Measurements from ENCODE around the gene ANO1.

ANO1 gene

DNA sequence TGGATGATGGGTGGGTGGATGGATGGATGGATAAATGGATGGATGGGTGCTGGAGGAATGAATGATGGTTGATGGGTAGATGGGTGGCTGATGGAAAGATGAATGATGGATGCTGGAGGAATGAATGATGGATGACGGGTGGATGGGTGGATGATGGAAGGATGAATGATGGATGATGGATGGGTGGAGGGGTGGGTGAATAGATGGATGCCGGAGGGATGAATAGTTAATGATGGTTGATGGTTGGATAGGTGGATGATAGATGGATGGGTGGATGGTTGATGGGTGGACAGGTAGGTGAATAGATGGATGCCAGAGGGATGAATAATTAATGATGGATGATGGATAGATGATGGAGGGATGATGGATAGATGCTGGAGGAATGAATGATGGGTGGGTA is 41.4 kb downstream of the ANO1 start:
- DNase-seq: no peak

- no peak for DNase-seq
These were observed 42.6 kb downstream of the ANO1 start for GRCh38 chr11:70120674-70121073.

DNA sequence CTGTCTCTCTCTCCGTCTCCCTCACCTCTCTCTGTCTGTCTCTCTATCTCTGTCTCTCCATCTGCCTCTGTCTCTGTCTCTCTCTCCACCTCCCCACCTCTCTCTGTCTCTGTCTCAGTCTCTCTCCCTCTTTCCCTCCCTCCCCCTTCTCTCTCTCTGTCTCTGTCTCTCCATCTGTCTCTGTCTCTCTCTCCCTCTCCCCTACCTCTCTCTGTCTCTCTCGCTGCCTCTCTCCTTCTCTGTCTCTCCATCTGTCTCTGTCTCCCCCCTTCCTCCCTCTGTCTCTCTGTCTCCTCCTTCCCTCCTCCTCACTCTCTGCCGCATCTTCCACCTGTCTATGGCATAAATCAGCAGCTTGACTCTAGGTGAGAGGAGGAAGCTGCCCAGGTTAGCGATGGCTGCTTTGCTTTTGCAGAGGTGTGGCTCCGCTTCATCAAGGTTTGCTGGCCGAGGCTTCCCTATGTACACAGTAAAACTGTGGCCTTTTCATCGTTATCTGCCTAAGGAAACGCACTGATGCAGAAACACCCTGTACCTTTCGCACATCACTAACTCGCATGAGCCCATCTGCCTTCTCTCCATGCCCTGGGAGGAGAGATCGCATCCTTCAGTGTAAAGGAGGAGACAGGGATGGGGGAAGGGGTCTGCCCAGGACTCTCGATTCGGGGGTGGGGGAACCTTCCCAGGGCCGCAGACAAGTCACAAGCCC is 44.5 kb downstream of the ANO1 start:
- DNase-seq: no peak

GRCh38 chr11:70123711-70124110 is 45.6 kb downstream of the ANO1 start:
- DNase-seq: no peak

DNA sequence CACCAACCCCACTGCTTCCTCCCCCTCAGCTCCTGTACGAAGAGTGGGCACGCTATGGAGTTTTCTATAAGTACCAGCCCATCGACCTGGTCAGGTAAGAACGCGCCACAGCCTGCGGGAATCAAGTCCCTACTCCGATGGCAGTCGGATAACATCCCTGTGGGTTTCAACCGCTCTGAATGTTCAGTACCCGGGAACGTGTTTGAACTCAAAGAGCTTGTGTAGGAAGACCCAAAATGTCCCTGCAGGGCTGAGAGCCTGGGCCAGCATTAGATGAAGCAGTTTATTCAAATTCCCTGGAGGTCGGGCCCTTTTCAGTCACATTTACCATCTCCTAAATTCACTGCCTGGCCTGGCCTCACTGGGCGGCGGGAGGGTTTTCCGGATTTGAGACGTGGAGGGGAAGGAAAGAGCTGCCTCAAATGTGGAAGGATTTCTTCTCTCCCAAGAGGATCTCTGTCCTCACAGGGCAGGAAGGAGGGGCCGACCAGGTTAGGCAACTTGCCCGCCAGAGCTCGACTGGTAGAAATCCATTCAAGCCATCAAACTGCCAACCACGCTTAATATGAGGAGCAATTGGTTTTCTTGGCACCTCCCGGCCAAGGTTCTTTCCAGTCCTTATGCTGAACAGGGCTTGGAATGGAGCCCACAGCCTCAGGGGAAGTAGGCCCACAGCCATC is 46.3 kb downstream of the ANO1 start:
- no peak for DNase-seq

GRCh38 chr11:70126494-70126893 is 48.4 kb downstream of the ANO1 start:
- no peak for DNase-seq

- no peak for DNase-seq
These were observed 49.7 kb downstream of the ANO1 start for GRCh38 chr11:70127653-70128434.

DNA sequence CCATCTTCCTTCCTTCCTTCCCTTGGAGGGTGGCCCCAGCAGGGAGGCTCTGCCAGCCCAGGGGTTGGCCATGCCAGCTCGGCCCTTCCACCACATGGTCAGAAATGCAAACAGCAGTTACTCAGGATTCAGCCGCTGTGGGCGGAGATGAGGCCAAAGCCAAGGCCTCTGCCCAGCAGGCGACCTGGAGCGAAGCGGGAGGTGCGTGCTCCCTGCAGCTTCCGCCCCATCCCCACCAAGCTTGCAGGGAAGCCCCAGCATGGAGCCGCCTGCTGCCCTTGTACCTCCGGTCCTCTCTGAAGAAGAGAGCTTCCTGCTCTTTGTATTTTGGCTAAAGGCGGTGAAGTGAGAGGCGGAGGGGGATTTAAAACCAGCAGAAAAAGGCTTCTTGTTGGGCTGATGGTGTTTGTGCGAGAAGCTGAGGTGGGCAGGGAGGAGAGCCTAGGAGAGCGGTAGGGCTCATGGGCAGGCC is 50.4 kb downstream of the ANO1 start:
- no peak for DNase-seq

DNA sequence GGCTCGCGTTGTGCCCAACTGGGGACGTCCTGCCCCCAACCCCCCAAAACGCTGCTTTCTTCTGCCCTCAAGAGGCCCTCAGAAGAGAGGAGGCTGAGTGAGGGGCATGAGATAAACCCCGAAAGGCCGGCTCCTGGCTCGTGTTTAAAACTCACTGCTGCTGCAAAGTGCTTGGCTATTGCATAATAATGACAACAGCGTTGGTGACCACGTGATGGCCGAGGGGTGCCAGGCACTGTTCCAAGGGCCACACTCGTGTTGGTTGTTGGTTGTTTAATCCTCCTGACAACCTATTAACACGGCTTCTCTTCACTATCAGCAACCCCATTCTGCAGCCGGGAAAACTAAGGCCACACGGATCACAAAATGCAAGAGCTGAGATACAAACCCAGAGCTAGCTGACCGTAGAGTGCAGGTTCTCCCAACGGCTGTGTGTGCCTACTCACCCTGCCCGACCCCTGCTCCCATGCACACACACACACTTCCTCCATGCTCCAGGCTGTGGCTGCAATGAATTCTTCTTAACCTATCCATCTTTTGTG is 51.0 kb downstream of the ANO1 start:
- DNase-seq: no peak

DNA sequence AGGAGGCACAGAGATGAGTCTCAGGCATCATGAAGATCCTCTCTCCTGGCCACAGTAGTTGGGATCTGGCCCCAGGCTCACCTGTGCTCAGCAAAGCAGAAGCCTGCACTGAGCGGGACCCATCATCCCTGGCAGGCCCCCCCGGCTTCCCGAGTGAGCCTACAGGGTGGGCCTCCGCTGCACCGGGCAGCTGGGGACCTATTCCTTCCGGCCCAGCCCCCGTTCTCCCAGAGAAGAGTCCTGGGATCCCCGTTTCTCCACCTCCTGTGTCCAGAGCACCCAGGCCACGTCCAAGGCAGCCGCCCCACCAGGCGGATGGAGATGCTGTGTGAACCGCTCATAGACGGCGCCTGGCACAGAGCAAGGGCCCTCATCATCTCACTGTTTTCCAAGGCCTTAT is 52.5 kb downstream of the ANO1 start:
- no peak for DNase-seq

DNA sequence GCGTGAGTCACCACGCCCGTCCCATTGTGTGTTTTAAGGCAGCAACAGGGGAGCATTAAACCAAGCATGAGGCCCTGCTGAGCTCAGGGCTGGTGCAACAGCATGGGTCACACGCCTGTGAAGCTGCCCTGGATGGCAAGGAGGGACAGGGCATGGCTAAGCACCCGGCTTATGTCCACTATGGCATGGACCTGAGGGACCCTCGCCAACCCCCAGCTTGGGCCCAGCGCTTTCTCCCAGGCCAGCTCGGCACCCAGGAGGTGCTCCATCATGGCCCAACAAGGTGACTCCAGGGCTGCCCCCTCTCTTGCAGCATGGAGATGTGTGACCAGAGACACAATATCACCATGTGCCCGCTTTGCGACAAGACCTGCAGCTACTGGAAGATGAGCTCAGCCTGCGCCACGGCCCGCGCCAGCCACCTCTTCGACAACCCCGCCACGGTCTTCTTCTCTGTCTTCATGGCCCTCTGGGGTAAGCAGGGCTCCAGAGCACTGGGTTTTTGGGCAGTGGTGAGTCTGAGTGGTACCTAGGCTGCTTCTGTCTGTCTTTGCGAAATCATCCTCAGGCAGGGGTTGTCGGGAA is 53.6 kb downstream of the ANO1 start:
- no peak for DNase-seq

DNA sequence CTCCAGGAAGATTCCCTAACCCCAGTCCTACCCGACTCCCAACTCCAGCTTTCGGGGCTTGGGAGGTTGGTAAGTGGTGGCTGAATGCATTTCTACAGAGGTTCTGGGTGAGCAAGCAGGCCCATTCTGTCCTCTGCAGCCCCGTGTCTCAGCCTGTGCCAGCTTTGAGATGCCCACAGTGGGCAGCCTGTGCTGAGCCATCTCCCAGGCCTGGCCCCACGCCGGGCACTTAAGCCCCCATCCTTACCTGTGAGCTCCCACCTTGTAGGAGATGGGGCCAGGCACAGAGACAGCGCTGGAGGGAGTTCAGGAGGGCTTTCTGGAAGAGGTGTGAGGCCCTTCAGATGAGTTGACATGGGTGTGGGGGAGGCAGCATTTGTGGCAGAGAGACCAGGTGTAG is 54.5 kb downstream of the ANO1 start:
- DNase-seq: no peak

DNA sequence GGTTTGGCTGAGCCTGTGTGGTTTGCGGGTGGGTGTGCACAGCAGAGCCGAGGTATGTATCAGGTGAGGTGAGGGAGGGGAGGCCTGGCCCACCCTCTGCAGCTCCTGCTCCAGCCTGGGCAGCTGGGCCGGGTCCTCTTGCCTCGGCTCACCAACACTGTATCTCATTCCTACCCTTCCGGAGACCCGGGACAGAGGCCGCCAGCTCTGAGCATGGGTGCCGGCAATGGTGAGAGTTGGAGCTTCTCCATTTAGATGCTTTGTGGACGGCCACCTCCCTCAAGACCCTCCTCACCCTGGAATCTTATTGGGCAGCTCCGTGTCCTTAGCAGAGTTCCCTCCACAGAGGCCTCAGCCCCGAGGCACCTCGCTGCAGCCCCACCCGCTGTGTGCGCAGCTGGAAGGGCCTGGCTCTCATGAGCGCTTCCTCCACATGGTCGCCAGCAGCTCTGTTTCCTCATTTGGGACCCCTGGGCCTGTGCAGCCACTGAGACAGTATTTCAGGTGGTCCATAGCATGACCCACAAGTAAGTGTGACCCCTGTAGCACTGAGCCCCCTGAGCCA is 55.7 kb downstream of the ANO1 start:
- DNase-seq: no peak

- DNase-seq: no peak
These were observed 56.4 kb downstream of the ANO1 start for GRCh38 chr11:70134490-70134889.

- no peak for DNase-seq
These were observed 57.0 kb downstream of the ANO1 start for GRCh38 chr11:70135142-70135541.

GRCh38 chr11:70135625-70136059 is 57.5 kb downstream of the ANO1 start:
- DNase-seq: no peak

- DNase-seq: no peak
These were observed 59.3 kb downstream of the ANO1 start for GRCh38 chr11:70137383-70137782.

DNA sequence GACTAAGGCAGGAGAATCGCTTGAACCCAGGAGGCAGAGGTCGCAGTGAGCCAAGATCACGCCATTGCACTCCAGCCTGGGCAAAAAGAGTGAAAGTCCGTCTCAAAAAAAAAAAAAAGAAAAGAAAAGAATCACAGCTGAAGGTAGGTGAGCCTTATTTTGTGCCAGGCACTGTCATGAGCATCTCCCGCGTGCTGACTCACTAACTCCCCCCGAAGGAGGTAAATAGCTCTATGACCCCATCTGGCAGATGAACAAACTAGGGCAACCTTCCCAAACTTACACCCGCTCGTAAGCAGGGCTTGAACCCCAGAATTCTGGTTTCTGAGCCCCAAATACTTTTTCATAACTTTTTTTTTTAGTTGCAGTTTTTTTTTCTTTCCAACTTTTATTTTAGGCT is 60.3 kb downstream of the ANO1 start:
- DNase-seq: no peak

- no peak for DNase-seq
These were observed 61.8 kb downstream of the ANO1 start for GRCh38 chr11:70139785-70140410.

- no peak for DNase-seq
These were observed 62.8 kb downstream of the ANO1 start for GRCh38 chr11:70140711-70141485.

- DNase-seq: no peak
These were observed 63.5 kb downstream of the ANO1 start for GRCh38 chr11:70141486-70142220.
